Islet precursor cell (in vitro differentiated cells): Measurements from ENCODE around the gene TNFRSF8.

Experiments
- DNase-seq: peaks from one replicate; pipeline ENCODE4 v3.0.0-alpha.2; 2018

TNFRSF8 gene

GRCh38 chr1:12064073-12064969, 1.2 kb downstream of the TNFRSF8 start:
- DNase-seq, result no peak

GRCh38 chr1:12065872-12066271, 2.8 kb downstream of the TNFRSF8 start:
- no peak for DNase-seq

- DNase-seq, result no peak
These were observed 5.1 kb downstream of the TNFRSF8 start for GRCh38 chr1:12067900-12068821.

- peak; percentile 82 for DNase-seq
These were observed 6.6 kb downstream of the TNFRSF8 start for GRCh38 chr1:12069623-12070244.

GRCh38 chr1:12071892-12072291, 8.8 kb downstream of the TNFRSF8 start:
- no peak for DNase-seq

GRCh38 chr1:12072741-12073140, 9.6 kb downstream of the TNFRSF8 start:
- no peak for DNase-seq

GRCh38 chr1:12073796-12074195, 10.7 kb downstream of the TNFRSF8 start:
- no peak for DNase-seq

GRCh38 chr1:12075195-12076114, 12.4 kb downstream of the TNFRSF8 start:
- peak; percentile 89 for DNase-seq

- DNase-seq, result no peak
These were observed 13.4 kb downstream of the TNFRSF8 start for GRCh38 chr1:12076425-12077005.

GRCh38 chr1:12078575-12078937, 15.5 kb downstream of the TNFRSF8 start:
- no peak for DNase-seq

- peak; percentile 83 for DNase-seq
These were observed 16.1 kb downstream of the TNFRSF8 start for GRCh38 chr1:12078938-12079861.

- DNase-seq, result no peak
These were observed 17.1 kb downstream of the TNFRSF8 start for GRCh38 chr1:12080156-12080555.

GRCh38 chr1:12080773-12081556, 17.9 kb downstream of the TNFRSF8 start:
- no peak for DNase-seq

GRCh38 chr1:12081648-12082396, 18.7 kb downstream of the TNFRSF8 start:
- DNase-seq, result no peak

GRCh38 chr1:12082988-12083387, 19.9 kb downstream of the TNFRSF8 start:
- DNase-seq, result no peak

GRCh38 chr1:12083766-12084165, 20.7 kb downstream of the TNFRSF8 start:
- DNase-seq, result no peak

- no peak for DNase-seq
These were observed 22.6 kb downstream of the TNFRSF8 start for GRCh38 chr1:12085643-12086260.

- no peak for DNase-seq
These were observed 24.8 kb downstream of the TNFRSF8 start for GRCh38 chr1:12087797-12088314.
